Keratinocyte (primary cell): Measurements from ENCODE around the gene ALOX15B.

ENCODE experiments used
- EZH2 ChIP-seq: IDR thresholded peaks from one replicate; pipeline ENCODE4 v1.6.1; 2012; ENCODE audit warnings: inconsistent platforms, mild to moderate bottlenecking, low read length, moderate library complexity
- TF ChIP-seq, protein P1 (sequence below), 3 experiments: IDR thresholded peaks in 1 of 3; conservative IDR thresholded peaks in 1 of 3; optimal IDR thresholded peaks in 1 of 3; 2 replicates in 2 of 3; 3 replicates in 1 of 3; pipeline versions ENCODE3 to v1.5.1; 2011; ENCODE audit warnings: low read length in 3 of 3, mild to moderate bottlenecking in 3 of 3, moderate library complexity in 2 of 3, control low read depth in 1 of 3, inconsistent platforms in 1 of 3; ENCODE audit not compliant: insufficient read depth in 2 of 3; ENCODE audit errors: extremely low read depth in 1 of 3

DNA sequence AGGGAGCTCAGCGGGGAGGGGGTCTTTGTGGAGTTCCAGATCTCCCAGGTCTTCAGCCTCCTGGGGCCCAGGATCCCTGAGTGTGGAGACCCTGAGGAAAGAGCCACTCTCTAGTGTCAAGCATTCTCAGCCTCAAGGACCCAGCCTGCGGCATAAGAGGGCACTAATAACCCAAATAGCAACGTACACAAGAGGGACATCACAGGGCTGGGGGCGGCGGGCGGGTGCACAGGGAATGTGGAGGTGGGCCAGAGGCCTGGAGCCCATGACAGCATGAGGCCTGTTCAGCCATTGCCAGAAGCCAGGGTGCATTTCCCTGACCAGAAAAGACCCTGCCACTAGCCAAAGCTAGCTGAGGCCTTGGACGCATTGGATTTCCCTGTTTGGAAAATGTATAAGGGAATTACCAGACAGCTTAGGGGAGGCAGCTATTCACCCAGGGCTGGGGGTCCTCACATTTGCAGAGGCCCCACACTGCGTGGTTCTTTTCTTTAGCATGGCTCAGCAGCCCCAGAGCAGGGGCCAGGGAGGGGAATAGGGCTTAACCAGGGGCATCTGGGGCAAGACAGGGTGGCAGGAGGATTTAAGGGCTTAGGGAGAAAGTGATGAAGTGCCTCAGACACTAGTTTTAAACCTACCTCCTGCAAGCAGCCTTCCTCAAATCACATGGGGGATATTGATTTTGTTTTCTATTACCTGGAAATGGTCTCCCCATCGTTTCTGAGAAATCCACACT lies 13.5 kb upstream of the ALOX15B start:
- TF ChIP-seq, protein P1, sequence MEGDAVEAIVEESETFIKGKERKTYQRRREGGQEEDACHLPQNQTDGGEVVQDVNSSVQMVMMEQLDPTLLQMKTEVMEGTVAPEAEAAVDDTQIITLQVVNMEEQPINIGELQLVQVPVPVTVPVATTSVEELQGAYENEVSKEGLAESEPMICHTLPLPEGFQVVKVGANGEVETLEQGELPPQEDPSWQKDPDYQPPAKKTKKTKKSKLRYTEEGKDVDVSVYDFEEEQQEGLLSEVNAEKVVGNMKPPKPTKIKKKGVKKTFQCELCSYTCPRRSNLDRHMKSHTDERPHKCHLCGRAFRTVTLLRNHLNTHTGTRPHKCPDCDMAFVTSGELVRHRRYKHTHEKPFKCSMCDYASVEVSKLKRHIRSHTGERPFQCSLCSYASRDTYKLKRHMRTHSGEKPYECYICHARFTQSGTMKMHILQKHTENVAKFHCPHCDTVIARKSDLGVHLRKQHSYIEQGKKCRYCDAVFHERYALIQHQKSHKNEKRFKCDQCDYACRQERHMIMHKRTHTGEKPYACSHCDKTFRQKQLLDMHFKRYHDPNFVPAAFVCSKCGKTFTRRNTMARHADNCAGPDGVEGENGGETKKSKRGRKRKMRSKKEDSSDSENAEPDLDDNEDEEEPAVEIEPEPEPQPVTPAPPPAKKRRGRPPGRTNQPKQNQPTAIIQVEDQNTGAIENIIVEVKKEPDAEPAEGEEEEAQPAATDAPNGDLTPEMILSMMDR (optimal IDR thresholded peaks at IDR 0.05 in 1 of 3, IDR thresholded peaks at IDR 0.05 in 1 of 3, conservative IDR thresholded peaks at IDR 0.05 in 1 of 3; ENCODE audit: extremely low read depth in 1 of 3, insufficient read depth in 2 of 3, low read length in 3 of 3): no peak
- TF ChIP-seq EZH2: no peak
